Stimulated activated effector memory CD8-positive, alpha-beta T cell treated with anti-CD3 and anti-CD28 coated beads, Interleukin-12 subunit alpha, Interleukin-12 subunit beta, amount 100 ng/mL, for 72 hours (primary cell): ENCODE data around the gene F11.
"Not testable (repeated sequence)": the region's sequence is repeated elsewhere in the genome, so short reads cannot be mapped to it uniquely, and the experiment has no call there.

Experiments
- ATAC-seq: fragments of 150-1000 bp; cut with Tn5 transposase; 2 replicates; pipeline ENCODE4 v1.10.0; 2021
- DNase-seq, 2 donors: peaks; one replicate each; pipeline ENCODE4 v3.0.0; 2021 to 2022; ENCODE audit warnings: low spot score in 2 of 2
- H3K27ac Mint-ChIP-seq: one replicate; pipeline ENCODE4 v1.8.0; 2022; ENCODE audit warnings: mild to moderate bottlenecking, mixed read lengths
- H3K36me3 Mint-ChIP-seq: one replicate; pipeline ENCODE4 v1.8.0; 2022; ENCODE audit warnings: mild to moderate bottlenecking, mixed read lengths
- H3K4me1 Mint-ChIP-seq: one replicate; pipeline ENCODE4 v1.8.0; 2022; ENCODE audit warnings: mixed read lengths
- H3K4me3 Mint-ChIP-seq: one replicate; pipeline ENCODE4 v1.8.0; 2022; ENCODE audit warnings: mild to moderate bottlenecking, mixed read lengths
- H3K9me3 Mint-ChIP-seq: one replicate; pipeline ENCODE4 v1.8.0; 2022; ENCODE audit warnings: mixed read lengths

The F11 gene

DNA sequence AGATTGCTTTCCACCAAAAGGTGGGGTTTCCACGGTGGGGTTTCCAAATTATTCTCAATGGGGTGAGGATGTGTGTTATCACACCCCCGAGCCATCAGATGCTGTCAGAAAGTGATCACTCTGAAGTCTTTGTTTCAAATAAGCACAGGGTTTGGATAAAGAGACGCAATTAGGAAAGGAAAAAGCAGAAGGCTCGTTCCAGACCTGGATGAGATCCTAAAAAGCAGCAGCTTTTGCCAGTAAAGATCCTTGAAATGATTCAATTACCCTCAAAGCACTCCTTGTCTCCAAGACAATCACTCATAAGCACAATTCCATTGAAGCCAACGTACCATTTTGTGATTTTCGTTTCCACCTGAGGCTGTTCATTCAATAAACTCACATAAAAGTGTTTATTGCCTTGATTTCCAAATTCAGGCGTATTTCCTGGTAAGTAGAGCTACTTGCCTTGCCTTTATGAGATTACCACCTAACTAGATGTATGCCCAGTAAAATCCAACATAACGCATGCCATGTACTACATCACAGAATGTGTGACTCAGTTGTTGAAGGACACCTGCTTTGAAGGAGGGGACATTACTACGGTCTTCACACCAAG lies 5.2 kb downstream of the F11 start:
- Mint-ChIP-seq H3K27ac (no peak overlapping the region), H3K9me3 (no peaks in the 10 kb centered on the region)

GRCh38 chr4:186272699-186273391 lies 6.9 kb downstream of the F11 start:
- no peaks in the 10 kb centered on the region for H3K36me3 Mint-ChIP-seq
- ATAC-seq (no peak), DNase-seq (no peak)
- H3K9me3 Mint-ChIP-seq: no peaks in the 10 kb centered on the region
- no peak overlapping the region for H3K4me3 Mint-ChIP-seq
- no peaks in the 10 kb centered on the region for H3K4me1 Mint-ChIP-seq
- H3K27ac Mint-ChIP-seq: no peak overlapping the region

More for the DNA sequence above, 5.2 kb downstream of the F11 start:
- DNase-seq: no peak
- no peak for ATAC-seq
- Mint-ChIP-seq H3K4me1 (no peaks in the 10 kb centered on the region), H3K36me3 (no peaks in the 10 kb centered on the region), H3K4me3 (no peak overlapping the region)

DNA sequence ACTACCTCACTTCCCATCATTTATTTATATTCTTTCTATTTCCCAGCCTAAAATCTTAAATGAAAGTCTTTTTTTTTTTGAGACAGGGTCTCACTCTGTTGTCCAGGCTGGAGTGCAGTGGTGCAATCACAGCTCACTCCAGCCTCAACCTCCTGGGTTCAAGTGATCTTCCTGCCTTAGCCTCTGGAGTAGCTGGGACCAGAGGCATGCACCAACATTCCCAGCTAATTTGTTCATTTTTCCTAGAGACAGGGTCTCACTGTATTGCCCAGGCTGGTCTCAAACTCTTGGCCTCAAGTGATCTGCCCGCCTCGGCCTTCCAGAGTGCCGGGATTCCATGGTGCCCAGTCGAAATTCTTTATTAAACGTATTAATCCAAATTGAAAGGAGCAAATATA lies 7.4 kb downstream of the F11 start:
- not testable (repeated sequence) for H3K36me3 Mint-ChIP-seq, H3K27ac Mint-ChIP-seq, ATAC-seq, H3K4me1 Mint-ChIP-seq, H3K9me3 Mint-ChIP-seq, DNase-seq, H3K4me3 Mint-ChIP-seq

- H3K4me1 Mint-ChIP-seq: no peaks in the 10 kb centered on the region
- no peak overlapping the region for H3K27ac Mint-ChIP-seq
- no peak overlapping the region for H3K4me3 Mint-ChIP-seq
- H3K9me3 Mint-ChIP-seq: no peaks in the 10 kb centered on the region
- ATAC-seq: no peak
- no peak for DNase-seq
- H3K36me3 Mint-ChIP-seq: no peaks in the 10 kb centered on the region
These were observed 17.3 kb downstream of the F11 start for GRCh38 chr4:186283311-186283710.

DNA sequence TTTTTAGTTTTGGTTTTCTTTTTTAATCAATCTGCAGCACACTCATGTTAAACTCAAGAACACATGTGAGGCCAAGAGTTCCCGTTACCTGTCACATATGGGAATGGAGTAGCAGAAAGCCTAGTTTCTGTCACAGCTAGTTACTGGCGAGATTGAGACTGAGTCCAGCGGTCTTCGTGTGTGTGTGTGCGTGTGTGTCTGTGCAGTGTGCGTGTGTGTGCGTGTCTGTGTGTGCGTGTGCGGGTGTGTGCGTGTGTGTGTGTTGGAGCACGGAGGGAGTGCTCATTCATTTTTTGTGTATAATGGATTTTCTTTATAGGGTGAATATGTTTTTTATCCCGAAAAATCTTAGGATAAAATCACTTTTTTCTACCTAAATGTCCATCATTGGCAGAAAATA lies 19.2 kb downstream of the F11 start:
- Mint-ChIP-seq H3K4me1 (no peaks in the 10 kb centered on the region), H3K4me3 (no peak overlapping the region), H3K27ac (no peak overlapping the region), H3K36me3 (no peaks in the 10 kb centered on the region), H3K9me3 (no peaks in the 10 kb centered on the region)
- ATAC-seq: no peak
- DNase-seq: no peak

GRCh38 chr4:186286581-186286980 lies 20.6 kb downstream of the F11 start:
- Mint-ChIP-seq H3K27ac (no peak overlapping the region), H3K4me1 (no peaks in the 10 kb centered on the region), H3K4me3 (no peak overlapping the region), H3K36me3 (no peaks in the 10 kb centered on the region), H3K9me3 (no peaks in the 10 kb centered on the region)
- no peak for DNase-seq
- no peak for ATAC-seq

DNA sequence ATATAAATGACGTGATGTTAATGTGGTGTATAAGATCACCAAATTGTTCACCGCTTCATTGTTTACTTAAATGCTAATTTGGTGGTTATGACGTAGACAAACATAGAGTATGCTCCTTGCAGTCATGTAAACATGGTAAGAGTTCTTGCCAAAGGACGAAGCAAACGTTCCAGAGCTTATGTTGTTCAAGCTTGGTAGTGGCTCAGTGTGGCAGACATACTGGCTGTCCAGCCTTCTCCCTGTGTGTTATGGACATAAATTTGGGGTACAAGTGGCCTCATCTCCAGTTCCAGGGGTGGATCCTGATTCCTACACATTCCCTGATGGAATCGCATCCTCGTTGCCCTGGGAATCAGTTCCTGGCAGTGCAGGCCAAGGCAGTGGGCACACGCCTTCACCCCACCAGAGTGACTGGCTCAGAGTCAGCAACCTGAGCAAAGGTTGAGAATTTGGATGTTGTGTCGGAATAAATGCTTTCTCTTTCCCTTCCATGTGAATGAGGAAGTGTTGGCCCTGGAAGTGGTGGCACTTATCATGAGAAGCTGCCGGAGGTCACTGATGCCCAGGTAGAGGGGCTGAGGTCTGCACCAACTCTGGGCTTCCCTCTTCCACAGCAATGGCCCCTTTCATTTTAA lies 25.4 kb downstream of the F11 start:
- H3K9me3 Mint-ChIP-seq: no peaks in the 10 kb centered on the region
- H3K4me3 Mint-ChIP-seq: no peak overlapping the region
- DNase-seq (no peak), ATAC-seq (no peak)
- H3K4me1 Mint-ChIP-seq: no peaks in the 10 kb centered on the region
- H3K27ac Mint-ChIP-seq: no peak overlapping the region
- no peaks in the 10 kb centered on the region for H3K36me3 Mint-ChIP-seq

DNA sequence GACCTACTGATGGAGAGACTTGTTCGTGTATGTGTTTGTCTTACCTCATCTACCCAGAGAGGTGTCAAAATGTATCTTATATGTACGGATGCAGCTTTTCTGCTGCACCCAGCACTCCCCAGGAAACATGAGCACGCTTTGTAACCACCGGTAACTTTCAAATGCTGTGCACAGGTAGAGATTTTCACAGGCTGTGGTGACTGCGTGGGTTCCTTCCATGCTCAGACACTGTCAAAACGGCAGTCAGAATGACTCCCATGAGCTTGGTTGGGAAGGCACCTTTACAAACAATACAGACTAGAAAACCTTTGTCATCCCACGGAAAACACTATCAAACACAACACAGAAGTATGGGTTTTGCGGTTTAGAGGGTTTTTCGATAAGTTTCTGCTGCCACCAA lies 28.2 kb downstream of the F11 start:
- Mint-ChIP-seq H3K36me3 (no peaks in the 10 kb centered on the region), H3K27ac (no peak overlapping the region), H3K9me3 (no peaks in the 10 kb centered on the region), H3K4me1 (peaks cover 8% of the 10 kb centered on the region), H3K4me3 (no peak overlapping the region)
- ATAC-seq (peak; percentile 40), DNase-seq (no peak)

- DNase-seq (no peak), ATAC-seq (no peak)
- Mint-ChIP-seq H3K36me3 (no peaks in the 10 kb centered on the region), H3K4me3 (no peak overlapping the region), H3K27ac (no peak overlapping the region), H3K4me1 (peaks cover 8% of the 10 kb centered on the region), H3K9me3 (no peaks in the 10 kb centered on the region)
These were observed 30.5 kb downstream of the F11 start for GRCh38 chr4:186296481-186296880.

DNA sequence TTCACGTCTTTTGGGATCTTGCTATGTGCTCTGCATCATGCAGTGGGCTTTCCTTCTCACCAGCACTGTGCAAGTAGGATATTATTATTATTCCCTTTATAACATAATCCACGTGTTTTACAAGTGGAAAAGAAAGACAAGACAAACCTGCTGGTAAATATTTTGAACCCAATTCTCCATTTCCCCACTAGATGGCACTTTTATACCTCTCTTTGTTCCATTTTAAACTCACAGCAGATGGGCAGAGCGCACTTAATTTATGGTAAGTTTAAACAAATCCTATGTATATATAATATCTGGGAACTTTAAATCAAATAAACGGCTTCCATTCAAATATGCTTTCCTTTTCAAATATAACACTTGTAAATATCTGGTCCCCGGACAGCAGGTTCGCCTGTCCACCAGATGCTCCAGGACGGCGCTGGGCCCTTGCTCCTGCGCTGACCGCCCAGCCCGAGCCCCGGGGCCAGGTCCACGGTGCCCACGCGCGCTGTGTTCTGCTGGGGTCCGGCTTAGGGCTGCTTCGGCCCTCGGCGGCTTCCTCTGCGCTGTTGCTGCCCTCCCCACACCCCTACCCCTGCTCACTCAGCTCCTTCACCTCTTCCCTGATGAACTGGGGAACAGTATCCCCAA lies 31.1 kb downstream of the F11 start:
- ATAC-seq (no peak), DNase-seq (no peak)
- H3K4me3 Mint-ChIP-seq: no peak overlapping the region
- H3K36me3 Mint-ChIP-seq: no peaks in the 10 kb centered on the region
- no peak overlapping the region for H3K27ac Mint-ChIP-seq
- no peaks in the 10 kb centered on the region for H3K9me3 Mint-ChIP-seq
- H3K4me1 Mint-ChIP-seq: peaks cover 8% of the 10 kb centered on the region

- peak; percentile 19 for ATAC-seq
These were observed 32.1 kb downstream of the F11 start for GRCh38 chr4:186298031-186298647.

GRCh38 chr4:186299291-186299690 lies 33.3 kb downstream of the F11 start:
- no peak overlapping the region for H3K4me3 Mint-ChIP-seq
- H3K4me1 Mint-ChIP-seq: peaks cover 8% of the 10 kb centered on the region
- H3K27ac Mint-ChIP-seq: no peak overlapping the region
- DNase-seq (no peak), ATAC-seq (no peak)
- no peaks in the 10 kb centered on the region for H3K36me3 Mint-ChIP-seq
- no peaks in the 10 kb centered on the region for H3K9me3 Mint-ChIP-seq

More at GRCh38 chr4:186298031-186298647, 32.1 kb downstream of the F11 start:
- Mint-ChIP-seq H3K4me3 (no peak overlapping the region), H3K36me3 (no peaks in the 10 kb centered on the region), H3K27ac (no peak overlapping the region), H3K9me3 (no peaks in the 10 kb centered on the region), H3K4me1 (peaks cover 8% of the 10 kb centered on the region)
- no peak for DNase-seq

GRCh38 chr4:186300659-186301390 lies 34.8 kb downstream of the F11 start:
- ATAC-seq (no peak), DNase-seq (no peak)
- no peak overlapping the region for H3K4me3 Mint-ChIP-seq
- H3K27ac Mint-ChIP-seq: no peak overlapping the region
- H3K4me1 Mint-ChIP-seq: peaks cover 8% of the 10 kb centered on the region
- H3K36me3 Mint-ChIP-seq: no peaks in the 10 kb centered on the region
- H3K9me3 Mint-ChIP-seq: no peaks in the 10 kb centered on the region

DNA sequence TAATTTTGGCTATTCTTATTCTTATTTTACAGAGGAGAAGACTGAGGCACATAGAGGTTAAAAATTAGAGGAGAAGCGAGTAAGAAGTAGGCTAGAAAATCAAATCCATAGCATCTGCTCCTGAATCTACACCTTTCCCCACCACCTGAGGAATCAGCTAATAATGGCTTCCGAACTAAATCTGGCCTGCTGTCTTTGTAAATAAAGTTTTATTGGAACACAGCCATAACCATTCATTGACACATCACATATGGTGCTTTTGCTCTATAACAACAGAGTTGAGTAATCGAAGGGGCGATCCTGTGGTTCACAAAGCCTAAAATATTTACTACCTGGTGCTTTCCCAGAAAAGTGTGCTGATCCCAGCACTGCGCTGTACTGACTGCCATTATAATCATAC lies 38.2 kb downstream of the F11 start:
- Mint-ChIP-seq H3K4me1 (no peaks in the 10 kb centered on the region), H3K4me3 (no peak overlapping the region), H3K36me3 (no peaks in the 10 kb centered on the region), H3K27ac (no peak overlapping the region), H3K9me3 (no peaks in the 10 kb centered on the region)
- ATAC-seq (no peak), DNase-seq (no peak)
